Suprapubic skin (tissue), 4 donors: Measurements from ENCODE around the gene DIAPH1. TPM values are rescaled to one million over a fixed set of nuclear protein-coding genes. Genes with fewer than 3 reads are reported as not detected.

ENCODE experiments used
- DNase-seq, 2 donors: peaks; one replicate each; pipeline ENCODE4 v3.0.0-alpha.2; 2019; ENCODE audit warnings: low spot score in 2 of 2
- H3K27ac ChIP-seq: fragments of 200-600 bp; sonication (generic); one replicate; pipeline ENCODE4 v1.5.1; 2019
- H3K27me3 ChIP-seq: fragments of 200-600 bp; sonication (generic); one replicate; pipeline ENCODE4 v1.5.1; 2019
- H3K36me3 ChIP-seq: fragments of 200-600 bp; sonication (generic); one replicate; pipeline ENCODE4 v1.5.1; 2019
- H3K4me1 ChIP-seq: fragments of 200-600 bp; sonication (generic); one replicate; pipeline ENCODE4 v1.5.1; 2019
- H3K4me3 ChIP-seq: fragments of 200-600 bp; sonication (generic); one replicate; pipeline ENCODE4 v1.5.1; 2019; ENCODE audit warnings: mild to moderate bottlenecking
- H3K9me3 ChIP-seq: fragments of 200-600 bp; sonication (generic); one replicate; pipeline ENCODE4 v1.5.1; 2019
- EP300 ChIP-seq: sonication (generic); formaldehyde crosslinking; IDR thresholded peaks from one replicate; pipeline ENCODE4 v1.6.1; 2017; ENCODE audit warnings: antibody characterized with exemption
- POLR2A ChIP-seq, 2 donors: fragments of 450-650 bp; IDR thresholded peaks; one replicate each; pipeline ENCODE4 v1.6.1; 2017; ENCODE audit warnings: antibody characterized with exemption in 2 of 2, mild to moderate bottlenecking in 2 of 2, moderate library complexity in 2 of 2
- POLR2AphosphoS5 ChIP-seq, 3 donors: sonication (generic); formaldehyde crosslinking; IDR thresholded peaks; one replicate each; pipeline ENCODE4 v1.6.1; 2017; ENCODE audit warnings: antibody characterized with exemption in 3 of 3
- WGBS: methylation state at CpG from one replicate; pipeline ENCODE4 v1.1.5; 2018; 5-methylcytosine and 5-hydroxymethylcytosine counted together
- total RNA-seq, 4 donors: library from RNA; depleted of rRNA; stranded (reverse); fragments of >200 nt; gene quantifications; one replicate each; pipeline ENCODE4 v1.1.0, GENCODE V29; 2016
- TF ChIP-seq, protein P1 (sequence below), 2 donors: fragments of 200-600 bp in 1 of 2; fragments of 450-650 bp in 1 of 2; sonication (generic) in 1 of 2; IDR thresholded peaks; one replicate each; pipeline ENCODE4 v1.5.1; 2016 to 2019; ENCODE audit warnings: antibody characterized with exemption in 2 of 2, mild to moderate bottlenecking in 1 of 2, moderate library complexity in 1 of 2

The DIAPH1 gene
- total RNA-seq, 4 donors from 2014 or later: 83.0 to 115 (median 95.1) TPM

DNA sequence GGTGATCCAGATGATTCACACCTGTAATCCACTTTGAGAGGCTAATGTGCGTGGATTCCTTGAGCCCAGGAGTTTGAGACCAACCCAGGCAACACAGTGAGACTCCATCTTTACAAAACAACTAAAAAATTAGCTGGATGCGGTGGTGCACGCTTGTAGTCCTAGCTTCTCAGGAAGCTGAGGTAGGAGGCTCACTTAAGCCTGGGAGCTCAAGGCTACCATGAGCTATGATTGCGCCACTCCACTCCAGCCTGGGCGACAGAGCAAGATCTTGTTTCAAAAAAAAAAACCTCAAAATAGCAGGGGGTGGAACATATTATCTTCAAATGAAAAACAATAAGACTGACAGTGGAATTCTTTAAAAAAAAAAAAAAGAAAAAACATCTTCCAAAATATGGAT is 70.9 kb downstream of the DIAPH1 start:
- H3K27ac ChIP-seq: no peak overlapping the region
- TF ChIP-seq, protein P1, sequence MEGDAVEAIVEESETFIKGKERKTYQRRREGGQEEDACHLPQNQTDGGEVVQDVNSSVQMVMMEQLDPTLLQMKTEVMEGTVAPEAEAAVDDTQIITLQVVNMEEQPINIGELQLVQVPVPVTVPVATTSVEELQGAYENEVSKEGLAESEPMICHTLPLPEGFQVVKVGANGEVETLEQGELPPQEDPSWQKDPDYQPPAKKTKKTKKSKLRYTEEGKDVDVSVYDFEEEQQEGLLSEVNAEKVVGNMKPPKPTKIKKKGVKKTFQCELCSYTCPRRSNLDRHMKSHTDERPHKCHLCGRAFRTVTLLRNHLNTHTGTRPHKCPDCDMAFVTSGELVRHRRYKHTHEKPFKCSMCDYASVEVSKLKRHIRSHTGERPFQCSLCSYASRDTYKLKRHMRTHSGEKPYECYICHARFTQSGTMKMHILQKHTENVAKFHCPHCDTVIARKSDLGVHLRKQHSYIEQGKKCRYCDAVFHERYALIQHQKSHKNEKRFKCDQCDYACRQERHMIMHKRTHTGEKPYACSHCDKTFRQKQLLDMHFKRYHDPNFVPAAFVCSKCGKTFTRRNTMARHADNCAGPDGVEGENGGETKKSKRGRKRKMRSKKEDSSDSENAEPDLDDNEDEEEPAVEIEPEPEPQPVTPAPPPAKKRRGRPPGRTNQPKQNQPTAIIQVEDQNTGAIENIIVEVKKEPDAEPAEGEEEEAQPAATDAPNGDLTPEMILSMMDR (IDR thresholded peaks at IDR 0.05): no peak
- no peak for TF ChIP-seq POLR2AphosphoS5 (IDR thresholded peaks at IDR 0.05)
- TF ChIP-seq POLR2A (IDR thresholded peaks at IDR 0.05): no peak
- TF ChIP-seq EP300: no peak
- no peak for DNase-seq
- 97% methylated on average over 5 of the region's 5 CpGs for WGBS
- peaks cover 18% of the 10 kb centered on the region for H3K9me3 ChIP-seq
- H3K4me3 ChIP-seq: no peak overlapping the region
- no peaks in the 10 kb centered on the region for H3K4me1 ChIP-seq
- no peaks in the 10 kb centered on the region for H3K27me3 ChIP-seq
- peaks cover 44% of the 10 kb centered on the region for H3K36me3 ChIP-seq

GRCh38 chr5:141547488-141547887 is 71.3 kb downstream of the DIAPH1 start:
- H3K4me1 ChIP-seq: no peaks in the 10 kb centered on the region
- H3K9me3 ChIP-seq: peaks cover 18% of the 10 kb centered on the region
- H3K36me3 ChIP-seq: peaks cover 41% of the 10 kb centered on the region
- no peak overlapping the region for H3K4me3 ChIP-seq
- TF ChIP-seq POLR2A (IDR thresholded peaks at IDR 0.05): no peak
- TF ChIP-seq, protein P1 (IDR thresholded peaks at IDR 0.05): no peak
- TF ChIP-seq POLR2AphosphoS5 (IDR thresholded peaks at IDR 0.05): no peak
- no peak for TF ChIP-seq EP300
- no peak overlapping the region for H3K27ac ChIP-seq
- no peak for DNase-seq
- H3K27me3 ChIP-seq: no peaks in the 10 kb centered on the region
- WGBS: 100% methylated on average over 1 of the region's 1 CpG

- Histone ChIP-seq H3K9me3 (peaks cover 12% of the 10 kb centered on the region), H3K27me3 (no peaks in the 10 kb centered on the region), H3K36me3 (peaks cover 25% of the 10 kb centered on the region), H3K27ac (no peak overlapping the region), H3K4me1 (no peaks in the 10 kb centered on the region), H3K4me3 (no peak overlapping the region)
- DNase-seq: no peak
- TF ChIP-seq, protein P1 (IDR thresholded peaks at IDR 0.05): no peak
- TF ChIP-seq POLR2AphosphoS5 (IDR thresholded peaks at IDR 0.05) (no peak), POLR2A (IDR thresholded peaks at IDR 0.05) (no peak), EP300 (no peak)
- WGBS: 71% methylated on average over 2 of the region's 2 CpGs
These were observed 75.7 kb downstream of the DIAPH1 start for GRCh38 chr5:141543053-141543452.

DNA sequence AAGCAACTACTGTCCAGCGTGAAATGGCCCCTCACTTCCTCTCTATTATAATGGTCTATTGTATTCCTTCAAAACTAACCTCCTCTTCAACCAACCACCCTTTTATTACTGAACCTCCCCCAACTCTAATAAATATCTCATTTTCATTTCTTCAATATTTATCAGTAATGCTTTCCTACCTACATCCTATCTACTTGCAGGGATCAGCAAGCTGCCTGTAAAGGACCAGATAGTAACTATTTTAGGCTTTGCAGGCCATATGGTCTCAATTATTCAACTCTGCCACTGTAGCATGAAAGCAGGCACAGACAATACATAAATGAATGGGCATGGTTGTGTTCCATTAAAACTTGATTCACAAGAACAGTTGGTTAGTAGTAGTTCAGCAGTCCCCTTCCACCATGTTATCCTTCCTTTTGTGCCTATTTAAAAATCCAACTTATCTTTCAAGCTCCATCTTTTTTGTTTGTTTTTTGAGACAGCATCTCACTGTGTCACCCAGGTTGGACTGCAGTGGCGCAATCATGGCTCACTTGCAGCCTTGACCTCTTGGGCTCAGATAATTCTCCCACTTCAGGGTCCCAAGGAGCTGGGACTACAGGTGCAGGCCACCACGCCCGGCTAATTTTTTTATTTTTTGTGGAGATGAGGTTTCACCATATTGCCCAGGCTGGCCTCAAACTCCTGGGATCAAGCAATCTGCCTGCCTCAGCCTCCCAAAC is 84.1 kb downstream of the DIAPH1 start:
- Histone ChIP-seq H3K27me3 (no peaks in the 10 kb centered on the region), H3K4me1 (peaks cover 5% of the 10 kb centered on the region), H3K4me3 (no peak overlapping the region), H3K36me3 (peaks cover 20% of the 10 kb centered on the region), H3K9me3 (no peaks in the 10 kb centered on the region), H3K27ac (no peak overlapping the region)
- TF ChIP-seq EP300 (no peak), POLR2A (IDR thresholded peaks at IDR 0.05) (no peak), POLR2AphosphoS5 (IDR thresholded peaks at IDR 0.05) (no peak)
- TF ChIP-seq, protein P1 (IDR thresholded peaks at IDR 0.05): no peak
- 97% methylated on average over 4 of the region's 4 CpGs for WGBS
- DNase-seq: no peak

DNA sequence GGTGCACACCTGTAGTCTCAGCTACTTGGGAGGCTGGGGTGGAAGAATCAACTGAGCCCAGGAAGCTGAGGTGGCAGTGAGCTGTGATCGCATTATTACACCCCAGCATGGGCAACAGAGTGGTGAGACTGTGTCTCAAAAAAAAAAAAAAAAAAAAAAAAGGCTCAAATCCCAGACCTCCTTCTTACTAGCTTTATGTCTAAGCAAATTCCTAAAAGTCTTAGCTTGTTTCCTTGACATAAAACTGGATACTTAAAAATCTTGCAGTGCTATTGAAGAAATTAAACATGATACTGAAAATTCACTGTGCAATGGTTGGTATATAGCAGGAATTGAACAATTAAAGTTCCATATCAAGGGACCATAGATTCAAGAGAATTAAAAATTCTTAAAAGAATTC is 84.9 kb downstream of the DIAPH1 start:
- no peak for DNase-seq
- Histone ChIP-seq H3K36me3 (peaks cover 22% of the 10 kb centered on the region), H3K9me3 (no peaks in the 10 kb centered on the region), H3K27ac (no peak overlapping the region), H3K4me3 (no peak overlapping the region), H3K27me3 (no peaks in the 10 kb centered on the region), H3K4me1 (peaks cover 13% of the 10 kb centered on the region)
- WGBS: 89% methylated on average over 1 of the region's 1 CpG
- TF ChIP-seq POLR2A (IDR thresholded peaks at IDR 0.05) (no peak), POLR2AphosphoS5 (IDR thresholded peaks at IDR 0.05) (no peak), EP300 (no peak)
